Measurements from ENCODE around the gene PITX2. TPM values are rescaled to one million over a fixed set of nuclear protein-coding genes. Genes with fewer than 3 reads are reported as not detected.

The PITX2 gene
- total and polyA plus RNA-seq, 7 donors = 12.4 to 66.3 (median 49.2) TPM

DNA sequence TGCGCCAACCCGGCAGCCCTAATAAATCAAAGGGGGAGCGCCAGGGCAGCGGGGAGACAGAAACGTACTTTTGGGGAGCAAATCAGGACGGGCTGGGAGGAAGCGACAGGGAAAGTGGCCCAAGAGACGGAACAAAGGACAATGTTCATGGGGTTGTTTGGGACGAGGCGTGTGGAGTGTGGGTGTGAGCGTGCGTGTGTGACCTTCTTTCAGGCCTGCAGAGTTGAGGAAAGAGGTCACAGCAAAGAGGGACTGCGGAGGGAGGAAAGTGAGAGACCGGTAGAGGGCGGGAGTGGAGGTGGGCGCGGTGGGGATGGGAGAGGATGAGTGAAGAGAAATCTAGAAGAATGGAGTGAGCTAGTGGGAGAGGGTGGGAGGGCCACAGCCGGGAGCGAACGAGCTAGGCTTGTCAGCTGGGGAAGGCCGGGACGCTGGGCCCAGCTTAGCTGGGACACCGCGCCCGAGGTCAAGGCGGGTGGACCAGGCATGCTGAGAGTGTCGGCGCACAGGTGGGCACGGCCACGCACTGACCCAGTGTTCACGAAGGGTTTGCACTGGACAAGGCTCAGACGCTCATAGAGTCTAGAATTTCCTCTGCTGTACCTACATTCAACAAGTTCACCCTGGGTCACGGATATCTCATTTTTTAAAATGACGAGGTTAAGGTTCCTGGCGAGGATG is 14.7 kb upstream of the PITX2 start:
- Histone ChIP-seq H3K36me3 (ENCODE audit: insufficient read depth in 1 of 2, low read depth in 1 of 2) (no peaks in the 10 kb centered on the region), H3K4me3 (peak overlapping the region; percentile 84), H3K27ac (peak overlapping the region; percentile 88), H3K9me3 (no peaks in the 10 kb centered on the region), H3K27me3 (ENCODE audit: insufficient read depth in 3 of 3, low read length in 2 of 3) (peaks cover 0 to 20% (median 7%) of the 10 kb centered on the region in 3 donors), H3K4me1 (peaks cover 3% of the 10 kb centered on the region)
- DNase-seq = peak in 1 of 2 donors; percentile 51
- 8 to 22% (median 11%) methylated on average over 35 of the region's 35 CpGs for WGBS, 3 donors
- intact Hi-C loops (cut with DNase I) = loop anchor here (10.0 kb wide), 3 partner anchors 47 to 997 kb away; no protein-coding TSS in a partner anchor
- ATAC-seq = peak; percentile 28 to 54 (median 44)
- no peak for TF ChIP-seq CTCF (IDR thresholded peaks at IDR 0.05)

GRCh38 chr4:110636680-110637407 is 14.0 kb upstream of the PITX2 start:
- Histone ChIP-seq H3K36me3 (ENCODE audit: insufficient read depth in 1 of 2, low read depth in 1 of 2) (no peaks in the 10 kb centered on the region), H3K4me3 (peak overlapping the region; percentile 84), H3K9me3 (no peaks in the 10 kb centered on the region), H3K27me3 (ENCODE audit: insufficient read depth in 3 of 3, low read length in 2 of 3) (peaks cover 0 to 25% (median 7%) of the 10 kb centered on the region in 3 donors), H3K4me1 (peaks cover 10% of the 10 kb centered on the region), H3K27ac (peak overlapping the region; percentile 88)
- ATAC-seq (peak; percentile 76 to 84 (median 82)), DNase-seq (peak; percentile 68 to 78)
- intact Hi-C loops (cut with DNase I) = loop anchor here (1.0 to 10.0 kb wide), 4 partner anchors 48 to 998 kb away; no protein-coding TSS in a partner anchor
- TF ChIP-seq CTCF (IDR thresholded peaks at IDR 0.05) = no peak
- WGBS, 3 donors = 0 to 1% (median 1%) methylated on average over 52 to 56 of the region's 56 CpGs

- H3K4me1 ChIP-seq = peaks cover 10% of the 10 kb centered on the region
- peaks cover 0 to 25% (median 7%) of the 10 kb centered on the region in 3 donors for H3K27me3 ChIP-seq (ENCODE audit: insufficient read depth in 3 of 3, low read length in 2 of 3)
- H3K4me3 ChIP-seq = peak overlapping the region; percentile 84
- H3K27ac ChIP-seq = peak overlapping the region; percentile 88
- H3K36me3 ChIP-seq (ENCODE audit: insufficient read depth in 1 of 2, low read depth in 1 of 2) = no peaks in the 10 kb centered on the region
- peak in 3 of 4 donors; percentile 3 to 17 (median 4) for ATAC-seq
- H3K9me3 ChIP-seq = no peaks in the 10 kb centered on the region
- 1 to 5% (median 3%) methylated on average over 12 of the region's 12 CpGs for WGBS, 3 donors
- intact Hi-C loops (cut with DNase I) = loop anchor here (1.0 to 10.0 kb wide), 4 partner anchors 49 to 999 kb away; no protein-coding TSS in a partner anchor
- DNase-seq = peak in 1 of 2 donors; percentile 52
- TF ChIP-seq CTCF (IDR thresholded peaks at IDR 0.05) = no peak
These were observed 13.3 kb upstream of the PITX2 start for GRCh38 chr4:110636171-110636679.

DNA sequence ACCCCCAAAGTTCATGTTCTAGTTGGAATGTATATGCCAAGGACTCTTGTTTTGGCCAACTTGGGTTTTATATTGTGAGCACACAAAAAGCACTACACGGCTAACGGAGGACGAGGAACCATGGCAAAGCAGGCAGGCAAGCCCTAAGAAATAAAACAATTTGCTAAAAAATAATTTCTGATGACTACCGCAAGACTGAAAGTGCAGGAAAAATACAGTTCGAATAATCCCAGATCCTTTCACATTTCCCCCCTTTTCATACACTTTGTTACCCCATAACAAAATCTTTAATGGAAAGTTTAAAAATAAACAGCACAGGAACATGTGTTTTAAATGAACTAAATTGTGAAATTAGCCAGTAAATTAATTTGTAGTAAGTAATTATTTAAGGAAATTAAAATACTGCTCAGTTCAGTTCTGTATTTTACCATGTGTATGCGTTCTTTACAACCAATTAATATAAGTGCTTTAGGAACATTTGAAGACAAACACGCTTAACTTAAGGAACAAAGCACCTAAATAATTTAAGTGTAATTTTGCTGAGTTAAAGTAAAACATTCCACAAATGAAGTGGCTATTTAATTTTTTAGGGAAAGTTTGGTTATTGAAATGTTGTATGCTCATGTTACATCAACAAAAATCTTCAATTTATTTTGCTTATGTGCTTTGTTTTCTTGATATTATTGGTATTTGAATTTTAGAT is 12.4 kb upstream of the PITX2 start:
- ATAC-seq = no peak
- no peaks in the 10 kb centered on the region for H3K9me3 ChIP-seq
- no peaks in the 10 kb centered on the region for H3K36me3 ChIP-seq (ENCODE audit: insufficient read depth in 1 of 2, low read depth in 1 of 2)
- no peak for DNase-seq
- peak overlapping the region; percentile 88 for H3K27ac ChIP-seq
- intact Hi-C loops (cut with DNase I) = loop anchor here (2.0 to 10.0 kb wide), 5 partner anchors 15 to 999 kb away; no protein-coding TSS in a partner anchor
- H3K4me1 ChIP-seq = peaks cover 10% of the 10 kb centered on the region
- WGBS, 3 donors = 12 to 16% (median 13%) methylated on average over 7 of the region's 7 CpGs
- H3K27me3 ChIP-seq (ENCODE audit: insufficient read depth in 3 of 3, low read length in 2 of 3) = peaks cover 0 to 31% (median 5%) of the 10 kb centered on the region in 3 donors
- H3K4me3 ChIP-seq = peak overlapping the region; percentile 84
- TF ChIP-seq CTCF (IDR thresholded peaks at IDR 0.05) = no peak

Measured in psoas muscle (tissue), 8 donors.